K562 (cell line): Measurements from ENCODE around the gene ATP7B. TPM values are rescaled to one million over a fixed set of nuclear protein-coding genes. Genes with fewer than 3 reads are reported as not detected.

ENCODE experiments used
- ATAC-seq: fragments of 200-7000 bp; cut with Tn5 transposase; 3 replicates; pipeline ENCODE4 v1.9.1; 2020; ENCODE audit warnings: moderate library complexity
- BruUV-seq: library from RNA; stranded (reverse); fragments of 400-500 nt; replicated peaks from 2 replicates; lab custom pipeline; 2021; lab: Mats Ljungman, UMichigan
- CTCF ChIA-PET: fragments of 300-600 bp; formaldehyde crosslinking; extraction: SDS; loops from one replicate; lab custom pipeline; 2021; ENCODE audit warnings: low intra/inter-chr PET ratio; lab: Yijun Ruan, JAX
- POLR2A ChIA-PET: fragments of 300-600, 350-650 bp; sonication (Branson Sonifier 250); formaldehyde crosslinking; extraction: SDS; loops from one replicate; lab custom pipeline; 2021; ENCODE audit warnings: antibody characterized with exemption, inconsistent platforms; lab: Yijun Ruan, JAX
- DNase-seq, 4 experiments: peaks; one replicate each; pipeline versions ENCODE4 v3.0.0 to v3.0.0-alpha.2; 2011 to 2018; ENCODE audit warnings: low spot score in 3 of 4, mixed read lengths in 3 of 4; ENCODE audit errors: extremely low read depth in 1 of 4
- FAIRE-seq: peaks from 2 replicates; lab custom pipeline; 2011; peaks lifted over from hg19 to GRCh38; lab: Jason Lieb, UNC
- H2AFZ ChIP-seq: 2 replicates; pipeline ENCODE4 v1.6.0; 2011; ENCODE audit warnings: low read depth, low read length, control low read depth, inconsistent platforms
- H3K27ac ChIP-seq: fragments of 200-600 bp; 3 replicates; pipeline ENCODE4 v1.8.0; 2011; ENCODE audit warnings: low read depth, mild to moderate bottlenecking, control low read depth, inconsistent platforms, low read length, moderate library complexity, mixed read lengths; ENCODE audit errors: extremely low read depth
- H3K27me3 ChIP-seq, 2 experiments: fragments of 300-600 bp in 1 of 2; 2 replicates in 1 of 2; 3 replicates in 1 of 2; pipeline versions ENCODE4 v1.6.0 to v1.8.0; 2011; ENCODE audit warnings: inconsistent platforms in 2 of 2, low read length in 2 of 2, mild to moderate bottlenecking in 1 of 2, mixed read lengths in 1 of 2, moderate library complexity in 1 of 2; ENCODE audit not compliant: control insufficient read depth in 2 of 2, insufficient read depth in 2 of 2
- H3K36me3 ChIP-seq: fragments of 300-600 bp; 3 replicates; pipeline ENCODE4 v1.8.0; 2011; ENCODE audit warnings: mild to moderate bottlenecking, low read length, inconsistent platforms; ENCODE audit not compliant: control insufficient read depth, insufficient read depth
- H3K4me1 ChIP-seq, 2 experiments: fragments of 200-600 bp in 1 of 2; replicated peaks in 1 of 2; 2 replicates in 1 of 2; 3 replicates in 1 of 2; pipeline versions ENCODE4 v1.5.1 to v1.8.0; 2011; ENCODE audit warnings: inconsistent platforms in 2 of 2, low read length in 2 of 2, mild to moderate bottlenecking in 1 of 2, mixed read lengths in 1 of 2, moderate library complexity in 1 of 2; ENCODE audit not compliant: control insufficient read depth in 2 of 2, insufficient read depth in 2 of 2
- H3K4me2 ChIP-seq: 2 replicates; pipeline ENCODE4 v1.6.1; 2011; ENCODE audit warnings: low read length, control low read depth, inconsistent platforms, mixed read lengths; ENCODE audit not compliant: insufficient read depth
- H3K4me3 ChIP-seq: fragments of 200-600 bp; sonication (generic), shearing (Covaris generic); 2 replicates; pipeline ENCODE4 v1.5.1; 2016; ENCODE audit warnings: control low read depth, inconsistent platforms
- H3K79me2 ChIP-seq: fragments of 200-600 bp; 3 replicates; pipeline ENCODE4 v1.8.0; 2011; ENCODE audit warnings: low read length, inconsistent platforms; ENCODE audit not compliant: control insufficient read depth, insufficient read depth
- H3K9ac ChIP-seq, 2 experiments: 2 replicates each; pipeline versions ENCODE4 v1.6.0 to v1.6.1; 2011; ENCODE audit warnings: low read depth in 2 of 2, low read length in 2 of 2, control low read depth in 1 of 2, inconsistent platforms in 1 of 2, mild to moderate bottlenecking in 1 of 2, mixed read lengths in 1 of 2; ENCODE audit not compliant: insufficient read depth in 1 of 2
- H3K9me1 ChIP-seq: one replicate; pipeline ENCODE4 v1.6.0; 2011; ENCODE audit warnings: inconsistent platforms, mild to moderate bottlenecking, low read length, moderate library complexity; ENCODE audit not compliant: control insufficient read depth, insufficient read depth
- H3K9me3 ChIP-seq: replicated peaks from 2 replicates; pipeline ENCODE4 v1.5.1; 2011; ENCODE audit warnings: low read depth, low read length, inconsistent platforms; ENCODE audit not compliant: control insufficient read depth, insufficient read depth
- H4K20me1 ChIP-seq: replicated peaks from 2 replicates; pipeline ENCODE4 v1.6.1; 2011; ENCODE audit warnings: low read length, inconsistent platforms, mixed read lengths; ENCODE audit not compliant: control insufficient read depth, insufficient read depth
- BRD9 ChIP-seq: fragments of 450-650 bp; IDR thresholded peaks from 2 replicates; pipeline ENCODE4 v1.6.1; 2018; ENCODE audit warnings: low read depth; ENCODE audit not compliant: partially characterized antibody
- ELF4 ChIP-seq: fragments of 450-650 bp; formaldehyde crosslinking; IDR thresholded peaks from 2 replicates; pipeline ENCODE4 v1.4.0; 2022; ENCODE audit warnings: missing genetic modification characterization
- FOSL1 ChIP-seq: fragments of 200-800 bp; sonication (Bioruptor generic); conservative IDR thresholded peaks from 2 replicates; pipeline ENCODE4 v1.6.1; 2016; ENCODE audit warnings: missing genetic modification characterization, missing compliant biosample characterization
- HNRNPH1 ChIP-seq: fragments of 200-400 bp; formaldehyde crosslinking; optimal IDR thresholded peaks from 2 replicates; pipeline ENCODE3; 2017; ENCODE audit warnings: low read depth, mild to moderate bottlenecking, low read length, moderate library complexity
- JUN ChIP-seq, 2 experiments: sonication (generic) in 1 of 2; formaldehyde crosslinking in 1 of 2; IDR thresholded peaks; 2 replicates each; pipeline versions ENCODE4 v1.6.1 to v1.8.0; 2012 to 2022; ENCODE audit warnings: borderline replicate concordance in 2 of 2, mild to moderate bottlenecking in 2 of 2, improper control_type of control experiment in 1 of 2, low read depth in 1 of 2, low read length in 1 of 2, missing genetic modification reagents in 1 of 2
- JUND ChIP-seq, 2 experiments: IDR thresholded peaks; 2 replicates in 1 of 2; 3 replicates in 1 of 2; pipeline ENCODE4 v1.6.1; 2011; ENCODE audit warnings: borderline replicate concordance in 2 of 2, low read depth in 2 of 2, low read length in 2 of 2, improper control_type of control experiment in 1 of 2, missing biosample characterization in 1 of 2, missing genetic modification characterization in 1 of 2, missing genetic modification reagents in 1 of 2
- KLF16 ChIP-seq: IDR thresholded peaks from 2 replicates; pipeline ENCODE4 v1.6.1; 2016; ENCODE audit warnings: antibody characterized with exemption
- SIRT6 ChIP-seq: IDR thresholded peaks from one replicate; pipeline ENCODE4 v1.6.1; 2012; ENCODE audit warnings: low read depth, mild to moderate bottlenecking, control low read depth, inconsistent platforms, low read length, moderate library complexity
- ZBTB1 ChIP-seq: sonication (generic); formaldehyde crosslinking; IDR thresholded peaks from 2 replicates; pipeline ENCODE4 v1.8.1; 2023; ENCODE audit warnings: missing genetic modification reagents, low read depth, mild to moderate bottlenecking, borderline replicate concordance
- ZKSCAN3 ChIP-seq: fragments of 250-450 bp; sonication (Bioruptor Pico); IDR thresholded peaks from 2 replicates; pipeline ENCODE4 v1.4.0; 2020
- ZNF197 ChIP-seq: fragments of 200-800 bp; sonication (Bioruptor generic); IDR thresholded peaks from 2 replicates; pipeline ENCODE4 v1.6.1; 2016; ENCODE audit warnings: low read depth, missing genetic modification characterization, missing compliant biosample characterization
- ZNF347 ChIP-seq: fragments of 450-650 bp; formaldehyde crosslinking; IDR thresholded peaks from 2 replicates; pipeline ENCODE4 v1.4.0; 2020; ENCODE audit warnings: low read depth, mild to moderate bottlenecking, moderate library complexity
- WGBS: fragments of 100-300 bp; shearing (Covaris generic); methylation state at CpG from one replicate; pipeline ENCODE4 v1.1.6; 2016; ENCODE audit warnings: low coverage, mixed read lengths; ENCODE audit not compliant: insufficient coverage; ENCODE audit errors: missing lambda C conversion rate; 5-methylcytosine and 5-hydroxymethylcytosine counted together
- in situ Hi-C: fragments of 300-500 bp; cut with MboI; formaldehyde crosslinking; loops from 4 replicates; pipeline ENCODE4 v1.15.0; 2018; ENCODE audit warnings: inconsistent platforms, mixed read lengths
- intact Hi-C: fragments of 100-400 bp; cut with micrococcal nuclease; formaldehyde crosslinking; loops from 2 replicates; pipeline ENCODE4 v1.14.2; 2022
- polyA plus RNA-seq, 8 experiments: library from polyadenylated mRNA; depleted of rRNA in 4 of 8; stranded (reverse) in 5 of 8; unstranded in 3 of 8; fragments of >200 nt; fragmentation: Nextera tagmentation in 2 of 8; fragmentation: Illumina TruSeq in 1 of 8; extraction: Ambion mirVana in 2 of 8; extraction: Trizol in 1 of 8; gene quantifications; 2 replicates each; pipeline versions ENCODE4 v1.2.1 to v1.2.3, GENCODE V29; 2011 to 2014; ENCODE audit warnings: inconsistent platforms in 1 of 8, missing spikeins in 1 of 8
- total RNA-seq, 7 experiments: library from RNA; depleted of rRNA in 6 of 7; stranded (reverse); fragments of >200 nt in 6 of 7; fragmentation: Illumina TruSeq in 2 of 7; extraction: Trizol in 2 of 7; gene quantifications; 2 replicates each; pipeline versions ENCODE4 v1.2.1 to v1.2.3, GENCODE V29; 2011 to 2021; ENCODE audit warnings: low replicate concordance in 1 of 7
- TF ChIP-seq, protein P1 (sequence below): sonication (generic); formaldehyde crosslinking; IDR thresholded peaks from 2 replicates; pipeline ENCODE4 v1.5.0; 2020; ENCODE audit warnings: missing genetic modification reagents
- TF ChIP-seq, protein P2 (sequence below): sonication (generic); formaldehyde crosslinking; IDR thresholded peaks from 2 replicates; pipeline ENCODE4 v1.8.1; 2023; ENCODE audit warnings: mild to moderate bottlenecking, missing genetic modification reagents
- TF ChIP-seq, protein P3 (sequence below): fragments of 250-450 bp; sonication (Bioruptor Pico); IDR thresholded peaks from 2 replicates; pipeline ENCODE4 v1.4.0; 2020; ENCODE audit warnings: borderline replicate concordance

ATP7B gene
- total and polyA plus RNA-seq, 9 of the 15 experiments (the other 6 are each of a cell fraction or from before 2014, with no cell fraction given): 1.1 to 20.4 (median 8.5) TPM

DNA sequence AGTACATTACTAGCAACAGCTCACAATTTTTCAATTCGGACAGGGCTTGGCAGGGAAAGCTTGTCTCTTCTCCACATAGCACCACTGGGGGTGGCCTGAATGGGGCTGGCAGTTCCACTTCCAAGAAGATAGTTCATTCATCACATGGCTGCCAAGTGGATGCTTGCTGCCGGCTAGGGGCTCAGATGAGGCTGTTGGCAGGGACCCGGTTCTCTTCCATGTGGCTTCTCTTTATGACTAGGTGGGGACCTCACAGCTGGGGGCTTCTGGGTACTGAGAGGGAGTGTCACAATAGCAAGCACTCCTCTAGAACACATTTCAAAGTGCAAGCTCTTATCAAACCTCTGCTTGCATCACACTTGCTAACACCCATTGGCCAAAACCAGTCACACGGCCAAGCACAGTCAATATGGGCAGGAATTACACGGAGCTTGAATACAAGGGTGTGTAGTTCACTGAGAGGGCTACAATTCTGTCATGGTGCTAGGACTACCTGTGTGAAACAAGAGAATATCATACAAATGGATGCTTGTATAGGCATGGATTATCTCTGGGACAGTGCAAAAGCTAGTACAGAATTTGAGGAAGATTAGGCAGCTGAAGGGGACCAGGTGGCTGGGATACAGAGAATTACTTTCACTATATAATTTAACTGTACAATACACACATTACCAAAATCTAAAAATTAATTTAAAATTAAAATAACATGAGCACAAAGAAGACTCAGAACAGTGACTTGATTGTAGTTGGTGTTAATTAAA, 32.3 kb downstream of the ATP7B start:
- peak overlapping the region; percentile 67 for H3K27ac ChIP-seq
- TF ChIP-seq ZNF347 (CRISPR knock-in tag): no peak
- TF ChIP-seq, protein P1, sequence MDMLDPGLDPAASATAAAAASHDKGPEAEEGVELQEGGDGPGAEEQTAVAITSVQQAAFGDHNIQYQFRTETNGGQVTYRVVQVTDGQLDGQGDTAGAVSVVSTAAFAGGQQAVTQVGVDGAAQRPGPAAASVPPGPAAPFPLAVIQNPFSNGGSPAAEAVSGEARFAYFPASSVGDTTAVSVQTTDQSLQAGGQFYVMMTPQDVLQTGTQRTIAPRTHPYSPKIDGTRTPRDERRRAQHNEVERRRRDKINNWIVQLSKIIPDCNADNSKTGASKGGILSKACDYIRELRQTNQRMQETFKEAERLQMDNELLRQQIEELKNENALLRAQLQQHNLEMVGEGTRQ: peak; percentile 96
- no peak for TF ChIP-seq KLF16
- no peak for TF ChIP-seq ZBTB1 (CRISPR knock-in tag)
- TF ChIP-seq SIRT6: no peak
- no peak for TF ChIP-seq ZKSCAN3
- TF ChIP-seq JUN (IDR thresholded peaks at IDR 0.05; ENCODE audit: borderline replicate concordance, low read depth, low read length): peak; percentile 19; the same call in 1 of the 2 replicates
- no peak for TF ChIP-seq JUN (CRISPR knock-in tag; IDR thresholded peaks at IDR 0.05; ENCODE audit: borderline replicate concordance)
- TF ChIP-seq, protein P2, sequence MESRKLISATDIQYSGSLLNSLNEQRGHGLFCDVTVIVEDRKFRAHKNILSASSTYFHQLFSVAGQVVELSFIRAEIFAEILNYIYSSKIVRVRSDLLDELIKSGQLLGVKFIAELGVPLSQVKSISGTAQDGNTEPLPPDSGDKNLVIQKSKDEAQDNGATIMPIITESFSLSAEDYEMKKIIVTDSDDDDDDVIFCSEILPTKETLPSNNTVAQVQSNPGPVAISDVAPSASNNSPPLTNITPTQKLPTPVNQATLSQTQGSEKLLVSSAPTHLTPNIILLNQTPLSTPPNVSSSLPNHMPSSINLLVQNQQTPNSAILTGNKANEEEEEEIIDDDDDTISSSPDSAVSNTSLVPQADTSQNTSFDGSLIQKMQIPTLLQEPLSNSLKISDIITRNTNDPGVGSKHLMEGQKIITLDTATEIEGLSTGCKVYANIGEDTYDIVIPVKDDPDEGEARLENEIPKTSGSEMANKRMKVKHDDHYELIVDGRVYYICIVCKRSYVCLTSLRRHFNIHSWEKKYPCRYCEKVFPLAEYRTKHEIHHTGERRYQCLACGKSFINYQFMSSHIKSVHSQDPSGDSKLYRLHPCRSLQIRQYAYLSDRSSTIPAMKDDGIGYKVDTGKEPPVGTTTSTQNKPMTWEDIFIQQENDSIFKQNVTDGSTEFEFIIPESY (CRISPR knock-in tag): no peak
- TF ChIP-seq BRD9: no peak
- TF ChIP-seq HNRNPH1: no peak
- TF ChIP-seq, protein P3, sequence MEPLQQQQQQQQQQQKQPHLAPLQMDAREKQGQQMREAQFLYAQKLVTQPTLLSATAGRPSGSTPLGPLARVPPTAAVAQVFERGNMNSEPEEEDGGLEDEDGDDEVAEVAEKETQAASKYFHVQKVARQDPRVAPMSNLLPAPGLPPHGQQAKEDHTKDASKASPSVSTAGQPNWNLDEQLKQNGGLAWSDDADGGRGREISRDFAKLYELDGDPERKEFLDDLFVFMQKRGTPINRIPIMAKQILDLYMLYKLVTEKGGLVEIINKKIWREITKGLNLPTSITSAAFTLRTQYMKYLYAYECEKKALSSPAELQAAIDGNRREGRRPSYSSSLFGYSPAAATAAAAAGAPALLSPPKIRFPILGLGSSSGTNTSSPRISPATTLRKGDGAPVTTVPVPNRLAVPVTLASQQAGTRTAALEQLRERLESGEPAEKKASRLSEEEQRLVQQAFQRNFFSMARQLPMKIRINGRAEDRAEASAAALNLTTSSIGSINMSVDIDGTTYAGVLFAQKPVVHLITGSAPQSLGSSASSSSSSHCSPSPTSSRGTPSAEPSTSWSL: no peak
- TF ChIP-seq ELF4: no peak
- TF ChIP-seq FOSL1 (tag): 0 out of 2 replicates have a peak, but pooled peaks have one; percentile 12
- peak; percentile 46; the same call in 1 of the 2 replicates for TF ChIP-seq JUND (IDR thresholded peaks at IDR 0.05; ENCODE audit: borderline replicate concordance, low read depth, low read length)
- TF ChIP-seq JUND (tag; IDR thresholded peaks at IDR 0.05; ENCODE audit: borderline replicate concordance, low read depth, low read length): no peak
- TF ChIP-seq ZNF197: no peak

More for the DNA sequence above, 32.3 kb downstream of the ATP7B start:
- H2AFZ ChIP-seq: peak overlapping the region; percentile 56
- peak; percentile 92 for ATAC-seq
- ChIA-PET CTCF (no interaction called here), POLR2A (interaction anchor here (0.7 to 1.1 kb wide), 5 partner anchors 13 to 126 kb away, joined by 3 to 4 read pairs (median 3); no protein-coding TSS in a partner anchor)
- no peaks in the 10 kb centered on the region for H3K9me1 ChIP-seq
- H3K79me2 ChIP-seq: peaks cover 82% of the 10 kb centered on the region
- H3K27me3 ChIP-seq: no peaks in the 10 kb centered on the region
- peak overlapping the region; percentile 73 for H3K4me2 ChIP-seq
- peak; percentile 65 to 80 (median 71) for DNase-seq
- H3K36me3 ChIP-seq: peaks cover 7% of the 10 kb centered on the region; the same call in 1 of the 3 replicates
- peak overlapping the region in 1 of 2 experiments; percentile 60; a peak in 2 of 4 replicates for H3K9ac ChIP-seq
- peak overlapping the region; percentile 4; the same call in 1 of the 2 replicates for H3K4me3 ChIP-seq
- in situ Hi-C loops: no loop called here
- intact Hi-C loops: no loop called here
- FAIRE-seq: peak; percentile 93
- 2% methylated on average over 4 of the region's 5 CpGs for WGBS
- no TSS peak for BruUV-seq
- H3K4me1 ChIP-seq: peaks cover 13 to 42% of the 10 kb centered on the region in 2 experiments
- H3K9me3 ChIP-seq: no peaks in the 10 kb centered on the region
- no peaks in the 10 kb centered on the region for H4K20me1 ChIP-seq
